A673 (cell line): ENCODE data around the gene POLDIP3. TPM values are rescaled to one million over a fixed set of nuclear protein-coding genes. Genes with fewer than 3 reads are reported as not detected.
"Not testable (repeated sequence)": the region's sequence is repeated elsewhere in the genome, so short reads cannot be mapped to it uniquely, and the experiment has no call there.

Experiments
- BruUV-seq: library from RNA; stranded (reverse); fragments of 400-500 nt; replicated peaks from 2 replicates; lab custom pipeline; 2021; lab: Mats Ljungman, UMichigan
- CTCF ChIA-PET: fragments of 300-600 bp; sonication (Branson Sonifier 250); formaldehyde crosslinking; loops from one replicate; lab custom pipeline; 2022; ENCODE audit warnings: antibody characterized with exemption; lab: Charles Lee
- POLR2A ChIA-PET: fragments of 300-600 bp; sonication (Branson Sonifier 250); formaldehyde crosslinking; loops from one replicate; lab custom pipeline; 2022; ENCODE audit warnings: antibody characterized with exemption; ENCODE audit not compliant: low non-redundant PET; lab: Charles Lee
- DNase-seq: peaks from one replicate; pipeline ENCODE4 v3.0.0-alpha.2; 2015; ENCODE audit warnings: low spot score
- H3K27ac ChIP-seq: fragments of 200-600 bp; sonication (generic); 2 replicates; pipeline ENCODE4 v1.5.1; 2016; ENCODE audit warnings: mixed run types, low read depth, mild to moderate bottlenecking, mixed read lengths, antibody characterized with exemption, low read length; ENCODE audit not compliant: poor library complexity, severe bottlenecking
- H3K27me3 ChIP-seq: fragments of 200-600 bp; sonication (generic); replicated peaks from 2 replicates; pipeline ENCODE4 v1.6.1; 2017; ENCODE audit warnings: mixed run types, low read depth, mild to moderate bottlenecking, mixed read lengths, antibody characterized with exemption, low read length; ENCODE audit not compliant: insufficient read depth, poor library complexity
- H3K36me3 ChIP-seq: fragments of 200-600 bp; sonication (generic); 2 replicates; pipeline ENCODE4 v1.6.1; 2016; ENCODE audit warnings: mixed run types, mild to moderate bottlenecking, mixed read lengths, antibody characterized with exemption, low read length; ENCODE audit not compliant: insufficient read depth, poor library complexity, severe bottlenecking
- H3K4me1 ChIP-seq: fragments of 200-600 bp; sonication (generic); 2 replicates; pipeline ENCODE4 v1.6.1; 2017; ENCODE audit warnings: mixed run types, mild to moderate bottlenecking, mixed read lengths, antibody characterized with exemption, low read length; ENCODE audit not compliant: insufficient read depth, poor library complexity, severe bottlenecking
- H3K4me3 ChIP-seq: fragments of 200-600 bp; sonication (generic); 2 replicates; pipeline ENCODE4 v1.5.1; 2016; ENCODE audit warnings: low read depth, mixed run types, mild to moderate bottlenecking, mixed read lengths, low read length; ENCODE audit not compliant: poor library complexity, severe bottlenecking
- H3K9me3 ChIP-seq: fragments of 200-600 bp; sonication (generic); 2 replicates; pipeline ENCODE4 v1.6.1; 2016; ENCODE audit warnings: mixed run types, low read depth, mild to moderate bottlenecking, mixed read lengths, antibody characterized with exemption, low read length; ENCODE audit not compliant: poor library complexity, severe bottlenecking
- EZH2 ChIP-seq: fragments of 200-600 bp; sonication (generic); IDR thresholded peaks from 2 replicates; pipeline ENCODE4 v1.6.1; 2017; ENCODE audit warnings: borderline replicate concordance, low read depth, mild to moderate bottlenecking, mixed read lengths, antibody characterized with exemption, low read length; ENCODE audit not compliant: poor library complexity, severe bottlenecking
- intact Hi-C: fragments of 100-400 bp; cut with micrococcal nuclease; formaldehyde crosslinking; loops from one replicate; pipeline ENCODE4 v1.10.0; 2022; ENCODE audit not compliant: unreplicated experiment
- total RNA-seq: library from RNA; stranded (reverse); gene quantifications from 2 replicates; pipeline ENCODE4 v1.2.3, GENCODE V29; 2021
- TF ChIP-seq, protein P1 (sequence below): fragments of 300-800, 200-600 bp; sonication (generic); conservative IDR thresholded peaks from 2 replicates; pipeline ENCODE4 v1.5.1; 2017; ENCODE audit warnings: low read depth, mild to moderate bottlenecking, antibody characterized with exemption, low read length, moderate library complexity, mixed read lengths

Gene POLDIP3
- total RNA-seq, 1 experiment from 2014 or later = 134 TPM

- DNase-seq = no peak
These were observed 65.2 kb downstream of the POLDIP3 start for GRCh38 chr22:42549331-42550060.

GRCh38 chr22:42548597-42549330 is 65.9 kb downstream of the POLDIP3 start:
- no peaks in the 10 kb centered on the region for H3K9me3 ChIP-seq

More at GRCh38 chr22:42549331-42550060, 65.2 kb downstream of the POLDIP3 start:
- intact Hi-C loops = no loop called here
- Histone ChIP-seq H3K27ac (no peak overlapping the region), H3K4me1 (peaks cover 5% of the 10 kb centered on the region), H3K36me3 (no peaks in the 10 kb centered on the region), H3K27me3 (no peaks in the 10 kb centered on the region), H3K9me3 (no peaks in the 10 kb centered on the region), H3K4me3 (no peak overlapping the region)
- no TSS peak for BruUV-seq
- CTCF ChIA-PET = no interaction called here
- POLR2A ChIA-PET = no interaction called here
- no peak for TF ChIP-seq EZH2
- TF ChIP-seq, protein P1, sequence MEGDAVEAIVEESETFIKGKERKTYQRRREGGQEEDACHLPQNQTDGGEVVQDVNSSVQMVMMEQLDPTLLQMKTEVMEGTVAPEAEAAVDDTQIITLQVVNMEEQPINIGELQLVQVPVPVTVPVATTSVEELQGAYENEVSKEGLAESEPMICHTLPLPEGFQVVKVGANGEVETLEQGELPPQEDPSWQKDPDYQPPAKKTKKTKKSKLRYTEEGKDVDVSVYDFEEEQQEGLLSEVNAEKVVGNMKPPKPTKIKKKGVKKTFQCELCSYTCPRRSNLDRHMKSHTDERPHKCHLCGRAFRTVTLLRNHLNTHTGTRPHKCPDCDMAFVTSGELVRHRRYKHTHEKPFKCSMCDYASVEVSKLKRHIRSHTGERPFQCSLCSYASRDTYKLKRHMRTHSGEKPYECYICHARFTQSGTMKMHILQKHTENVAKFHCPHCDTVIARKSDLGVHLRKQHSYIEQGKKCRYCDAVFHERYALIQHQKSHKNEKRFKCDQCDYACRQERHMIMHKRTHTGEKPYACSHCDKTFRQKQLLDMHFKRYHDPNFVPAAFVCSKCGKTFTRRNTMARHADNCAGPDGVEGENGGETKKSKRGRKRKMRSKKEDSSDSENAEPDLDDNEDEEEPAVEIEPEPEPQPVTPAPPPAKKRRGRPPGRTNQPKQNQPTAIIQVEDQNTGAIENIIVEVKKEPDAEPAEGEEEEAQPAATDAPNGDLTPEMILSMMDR = no peak

GRCh38 chr22:42548126-42548525 is 66.6 kb downstream of the POLDIP3 start:
- H3K27ac ChIP-seq, POLR2A ChIA-PET, H3K36me3 ChIP-seq, H3K4me1 ChIP-seq, DNase-seq, intact Hi-C loops, H3K4me3 ChIP-seq, BruUV-seq, H3K9me3 ChIP-seq, H3K27me3 ChIP-seq, CTCF ChIA-PET: not testable (repeated sequence)

More at GRCh38 chr22:42548597-42549330, 65.9 kb downstream of the POLDIP3 start:
- no peak overlapping the region for H3K4me3 ChIP-seq
- DNase-seq = no peak
- BruUV-seq = no TSS peak
- no peak overlapping the region for H3K27ac ChIP-seq
- ChIA-PET CTCF (no interaction called here), POLR2A (no interaction called here)
- TF ChIP-seq, protein P1 = no peak
- TF ChIP-seq EZH2 = no peak
- no peaks in the 10 kb centered on the region for H3K4me1 ChIP-seq
- intact Hi-C loops = no loop called here
- H3K36me3 ChIP-seq = no peaks in the 10 kb centered on the region
- H3K27me3 ChIP-seq = no peaks in the 10 kb centered on the region
